Upper lobe of right lung (tissue), 1 donor: ENCODE measurements around the gene MCCC2. TPM values are rescaled to one million over a fixed set of nuclear protein-coding genes. Genes with fewer than 3 reads are reported as not detected.

Experiments
- ATAC-seq: fragments of 200-7000 bp; cut with Tn5 transposase; one replicate; pipeline ENCODE4 v1.9.1; 2020; ENCODE audit warnings: mild to moderate bottlenecking, moderate library complexity
- DNase-seq: peaks from one replicate; pipeline ENCODE4 v3.0.0-alpha.2; 2020
- H3K27ac ChIP-seq: fragments of 200-600 bp; one replicate; pipeline ENCODE4 v1.8.0; 2022
- H3K27me3 ChIP-seq: fragments of 200-600 bp; one replicate; pipeline ENCODE4 v1.8.0; 2022; ENCODE audit warnings: mild to moderate bottlenecking
- H3K36me3 ChIP-seq: fragments of 200-600 bp; one replicate; pipeline ENCODE4 v1.8.0; 2022
- H3K4me1 ChIP-seq: fragments of 200-600 bp; one replicate; pipeline ENCODE4 v1.8.0; 2022
- H3K4me3 ChIP-seq: fragments of 200-600 bp; one replicate; pipeline ENCODE4 v1.8.0; 2022; ENCODE audit warnings: mild to moderate bottlenecking
- H3K9me3 ChIP-seq: fragments of 200-600 bp; one replicate; pipeline ENCODE4 v1.8.0; 2022
- CTCF ChIP-seq: fragments of 200-600 bp; IDR thresholded peaks from one replicate; pipeline ENCODE4 v1.8.0; 2022; ENCODE audit warnings: antibody characterized with exemption
- intact Hi-C: fragments of 100-400 bp; cut with DNase I; formaldehyde crosslinking; loops from one replicate; pipeline ENCODE4 v1.11.0; 2022
- total RNA-seq: library from RNA; stranded (reverse); fragmentation: NEBNext Ultra II Directional; extraction: Animal tissue kit (Norgen Biotek cat#: 25700); gene quantifications from one replicate; pipeline ENCODE4 v1.2.1, GENCODE V29; 2021
- donor health status: DM: no; HTN: yes; CAD: no; lungs with severe emphysema.

MCCC2 gene
- total RNA-seq, 1 donor from 2014 or later, result 39.9 TPM

- Histone ChIP-seq H3K9me3 (no peaks in the 10 kb centered on the region), H3K27ac (peak overlapping the region; percentile 88), H3K27me3 (no peaks in the 10 kb centered on the region), H3K4me3 (peak overlapping the region; percentile 69), H3K4me1 (peaks cover 15% of the 10 kb centered on the region), H3K36me3 (no peaks in the 10 kb centered on the region)
- intact Hi-C loops, result no loop called here
- no peak for TF ChIP-seq CTCF
- no peak for DNase-seq
- no peak for ATAC-seq
Measured at GRCh38 chr5:71586052-71586940, 844 bp upstream of the MCCC2 start.

DNA sequence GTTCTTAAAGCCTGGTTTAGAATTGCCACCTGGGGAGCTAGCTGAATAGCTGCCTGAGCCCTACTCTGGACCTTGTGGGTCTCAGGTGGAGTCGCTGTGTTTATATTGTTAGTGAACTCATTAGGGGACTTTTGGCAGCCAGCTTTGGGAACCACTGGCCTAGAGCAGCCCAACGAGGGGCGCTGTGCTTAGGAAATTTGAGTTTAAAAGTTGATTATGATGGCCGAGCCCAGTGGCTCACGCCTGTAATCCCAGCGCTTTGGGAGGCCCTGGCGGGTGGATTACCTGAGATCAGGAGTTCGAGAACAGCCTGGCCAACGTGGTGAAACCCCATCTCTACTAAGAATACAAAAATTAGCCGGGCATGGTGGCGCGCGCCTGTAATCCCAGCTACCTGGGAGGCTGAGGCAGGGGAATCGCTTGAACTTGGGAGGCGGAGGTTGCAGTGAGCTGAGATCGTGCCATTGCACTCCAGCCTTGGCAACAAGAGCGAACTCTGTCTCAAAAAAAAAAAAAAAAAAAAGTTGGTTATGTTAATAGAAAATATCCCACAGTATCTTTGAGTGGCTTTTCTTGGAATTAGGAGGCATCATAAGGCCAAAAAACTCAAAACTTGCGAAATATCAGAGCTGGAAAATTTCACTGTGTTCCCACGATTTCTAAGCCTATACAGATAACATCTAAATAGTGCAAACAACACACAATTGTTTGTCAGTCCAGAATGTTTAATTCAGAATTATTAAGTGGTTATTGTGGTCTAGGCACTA lies 809 bp downstream of the MCCC2 start:
- no peaks in the 10 kb centered on the region for H3K9me3 ChIP-seq
- H3K27me3 ChIP-seq, result no peaks in the 10 kb centered on the region
- DNase-seq, result no peak
- peaks cover 15% of the 10 kb centered on the region for H3K4me1 ChIP-seq
- H3K4me3 ChIP-seq, result peak overlapping the region; percentile 69
- intact Hi-C loops, result no loop called here
- no peak for ATAC-seq
- no peaks in the 10 kb centered on the region for H3K36me3 ChIP-seq
- no peak for TF ChIP-seq CTCF
- H3K27ac ChIP-seq, result peak overlapping the region; percentile 88

GRCh38 chr5:71588533-71588885 lies 1.4 kb downstream of the MCCC2 start:
- Histone ChIP-seq H3K36me3 (no peaks in the 10 kb centered on the region), H3K4me1 (peaks cover 15% of the 10 kb centered on the region), H3K9me3 (no peaks in the 10 kb centered on the region), H3K27me3 (no peaks in the 10 kb centered on the region), H3K4me3 (peak overlapping the region; percentile 69), H3K27ac (no peak overlapping the region)
- no peak for ATAC-seq
- no peak for DNase-seq
- intact Hi-C loops, result no loop called here
- TF ChIP-seq CTCF, result no peak

GRCh38 chr5:71589903-71590302 lies 2.8 kb downstream of the MCCC2 start:
- Histone ChIP-seq H3K9me3 (no peaks in the 10 kb centered on the region), H3K4me3 (no peak overlapping the region), H3K4me1 (peaks cover 15% of the 10 kb centered on the region), H3K27ac (no peak overlapping the region), H3K36me3 (no peaks in the 10 kb centered on the region), H3K27me3 (no peaks in the 10 kb centered on the region)
- TF ChIP-seq CTCF, result no peak
- ATAC-seq (no peak), DNase-seq (no peak)
- intact Hi-C loops, result no loop called here

GRCh38 chr5:71591100-71591499 lies 4.0 kb downstream of the MCCC2 start:
- Histone ChIP-seq H3K4me1 (peaks cover 15% of the 10 kb centered on the region), H3K4me3 (no peak overlapping the region), H3K27ac (no peak overlapping the region), H3K27me3 (no peaks in the 10 kb centered on the region), H3K36me3 (peaks cover 6% of the 10 kb centered on the region), H3K9me3 (no peaks in the 10 kb centered on the region)
- intact Hi-C loops, result no loop called here
- DNase-seq (no peak), ATAC-seq (no peak)
- no peak for TF ChIP-seq CTCF
